Measurements from ENCODE around the gene C6orf136. TPM values are rescaled to one million over a fixed set of nuclear protein-coding genes. Genes with fewer than 3 reads are reported as not detected.
"Not testable (repeated sequence)": the region's sequence is repeated elsewhere in the genome, so short reads cannot be mapped to it uniquely, and the experiment has no call there.

C6orf136 gene
- polyA plus RNA-seq, 2 of the 4 experiments (the other 2 are of a cell fraction), result 7.5 to 11.7 TPM

GRCh38 chr6:30656513-30656912, 9.6 kb downstream of the C6orf136 start:
- H3K4me3 ChIP-seq, result no peak overlapping the region
- CTCF ChIA-PET, result interaction anchor here (1.0 to 1.5 kb wide), 3 partner anchors 16 to 124 kb away, joined by 3 to 5 read pairs (median 3); no protein-coding TSS in a partner anchor
- ATAC-seq (peak in 1 of 2 experiments; percentile 30; a peak in 1 of 6 replicates), DNase-seq (ENCODE audit: low read depth in 1 of 2, low spot score in 1 of 2) (no peak), FAIRE-seq (no peak)
- no peaks in the 10 kb centered on the region for H3K4me1 ChIP-seq
- TF ChIP-seq SMC3 (IDR thresholded peaks at IDR 0.05) (no peak), HOXA7 (CRISPR knock-in tag; IDR thresholded peaks at IDR 0.05) (no peak), HEYL (CRISPR knock-in tag; IDR thresholded peaks at IDR 0.05) (no peak), JUNB (IDR thresholded peaks at IDR 0.05) (no peak), BCL3 (IDR thresholded peaks at IDR 0.05) (no peak), ZNF302 (CRISPR knock-in tag; IDR thresholded peaks at IDR 0.05) (no peak), MAX (IDR thresholded peaks at IDR 0.05) (no peak), HES2 (IDR thresholded peaks at IDR 0.05) (no peak), NPAS2 (CRISPR knock-in tag; IDR thresholded peaks at IDR 0.05; ENCODE audit: borderline replicate concordance) (no peak), MAZ (IDR thresholded peaks at IDR 0.05; ENCODE audit: borderline replicate concordance, low read depth, low read length) (no peak), POLR2A (IDR thresholded peaks at IDR 0.05; ENCODE audit: low read length) (no peak), ZFP36 (IDR thresholded peaks at IDR 0.05; ENCODE audit: borderline replicate concordance, partially characterized antibody) (no peak), TFCP2L1 (CRISPR knock-in tag; IDR thresholded peaks at IDR 0.05) (no peak)
- POLR2A ChIA-PET, result no interaction called here
- no peak overlapping the region for H3K4me2 ChIP-seq
- 93% methylated on average over 7 of the region's 7 CpGs for WGBS (ENCODE audit: missing lambda C conversion rate)
- H3K9me3 ChIP-seq, result no peaks in the 10 kb centered on the region
- H3K27ac ChIP-seq, result no peak overlapping the region

GRCh38 chr6:30657454-30657853, 10.5 kb downstream of the C6orf136 start:
- Histone ChIP-seq H3K4me2 (no peak overlapping the region), H3K4me3 (no peak overlapping the region), H3K9me3 (no peaks in the 10 kb centered on the region), H3K4me1 (no peaks in the 10 kb centered on the region), H3K27ac (no peak overlapping the region)
- DNase-seq (ENCODE audit: low read depth in 1 of 2, low spot score in 1 of 2) (no peak), ATAC-seq (no peak), FAIRE-seq (no peak)
- POLR2A ChIA-PET, result no interaction called here
- CTCF ChIA-PET, result interaction anchor here (0.6 to 1.4 kb wide), 4 partner anchors 11 to 125 kb away, joined by 3 to 4 read pairs (median 3); no protein-coding TSS in a partner anchor
- TF ChIP-seq MYC (IDR thresholded peaks at IDR 0.05; ENCODE audit: borderline replicate concordance, low read length) (no peak), HMGXB4 (CRISPR knock-in tag; IDR thresholded peaks at IDR 0.05; ENCODE audit: borderline replicate concordance) (no peak), ELK1 (IDR thresholded peaks at IDR 0.05; ENCODE audit: low read depth, low read length) (no peak)

- ATAC-seq; H3K9me3 ChIP-seq; H3K4me3 ChIP-seq; H3K27ac ChIP-seq; DNase-seq (ENCODE audit: low read depth in 1 of 2, low spot score in 1 of 2); FAIRE-seq; H3K4me2 ChIP-seq; POLR2A ChIA-PET; H3K4me1 ChIP-seq: not testable (repeated sequence)
- 88% methylated on average over 3 of the region's 5 CpGs for WGBS (ENCODE audit: missing lambda C conversion rate)
- CTCF ChIA-PET, result interaction anchor here (1.4 kb wide), 1 partner anchor 21 kb away, joined by 4 read pairs; no protein-coding TSS in a partner anchor
These were observed 11.0 kb downstream of the C6orf136 start for GRCh38 chr6:30657922-30658321.
